Neuron (in vitro differentiated cells): ENCODE results near the gene SEMA5B.

Experiments
- H2AFZ ChIP-seq: one replicate; pipeline ENCODE4 v1.6.1; 2013; ENCODE audit warnings: low read depth, mild to moderate bottlenecking, inconsistent platforms, low read length, moderate library complexity
- H3K27me3 ChIP-seq: one replicate; pipeline ENCODE4 v1.6.1; 2013; ENCODE audit warnings: low read length; ENCODE audit not compliant: insufficient read depth
- H3K36me3 ChIP-seq: one replicate; pipeline ENCODE4 v1.6.1; 2013; ENCODE audit warnings: low read length; ENCODE audit not compliant: insufficient read depth
- H3K4me1 ChIP-seq: one replicate; pipeline ENCODE4 v1.6.1; 2013; ENCODE audit warnings: low read length; ENCODE audit not compliant: insufficient read depth
- H3K4me3 ChIP-seq: 2 replicates; pipeline ENCODE4 v1.5.1; 2013; ENCODE audit warnings: mild to moderate bottlenecking, low read length, moderate library complexity
- H3K9me3 ChIP-seq: one replicate; pipeline ENCODE4 v1.6.1; 2013; ENCODE audit warnings: low read length

The SEMA5B gene

DNA sequence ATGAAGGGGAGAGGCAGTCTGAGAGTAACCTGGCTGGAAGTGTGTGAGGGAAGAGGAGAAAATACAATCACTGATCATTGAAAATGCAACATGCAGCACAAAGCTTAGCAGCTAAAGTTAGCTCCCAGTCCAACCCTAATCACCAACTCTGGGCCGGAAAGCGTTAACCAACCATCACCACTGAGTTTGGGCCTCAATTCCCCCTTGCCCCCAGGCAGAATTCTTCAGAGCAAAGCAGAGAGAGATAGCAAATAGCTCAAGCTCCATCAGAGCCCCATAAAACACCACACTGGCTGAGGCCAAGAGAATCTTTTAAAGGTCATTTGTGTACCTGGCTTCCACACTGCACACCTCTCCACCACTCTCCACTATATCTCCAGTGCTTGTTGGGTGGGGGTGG lies 23.1 kb upstream of the SEMA5B start:
- no peaks in the 10 kb centered on the region for H3K36me3 ChIP-seq
- H3K9me3 ChIP-seq = no peaks in the 10 kb centered on the region
- no peaks in the 10 kb centered on the region for H3K27me3 ChIP-seq
- H3K4me3 ChIP-seq = no peak overlapping the region
- H3K4me1 ChIP-seq = peaks cover 3% of the 10 kb centered on the region
- H2AFZ ChIP-seq = no peak overlapping the region

DNA sequence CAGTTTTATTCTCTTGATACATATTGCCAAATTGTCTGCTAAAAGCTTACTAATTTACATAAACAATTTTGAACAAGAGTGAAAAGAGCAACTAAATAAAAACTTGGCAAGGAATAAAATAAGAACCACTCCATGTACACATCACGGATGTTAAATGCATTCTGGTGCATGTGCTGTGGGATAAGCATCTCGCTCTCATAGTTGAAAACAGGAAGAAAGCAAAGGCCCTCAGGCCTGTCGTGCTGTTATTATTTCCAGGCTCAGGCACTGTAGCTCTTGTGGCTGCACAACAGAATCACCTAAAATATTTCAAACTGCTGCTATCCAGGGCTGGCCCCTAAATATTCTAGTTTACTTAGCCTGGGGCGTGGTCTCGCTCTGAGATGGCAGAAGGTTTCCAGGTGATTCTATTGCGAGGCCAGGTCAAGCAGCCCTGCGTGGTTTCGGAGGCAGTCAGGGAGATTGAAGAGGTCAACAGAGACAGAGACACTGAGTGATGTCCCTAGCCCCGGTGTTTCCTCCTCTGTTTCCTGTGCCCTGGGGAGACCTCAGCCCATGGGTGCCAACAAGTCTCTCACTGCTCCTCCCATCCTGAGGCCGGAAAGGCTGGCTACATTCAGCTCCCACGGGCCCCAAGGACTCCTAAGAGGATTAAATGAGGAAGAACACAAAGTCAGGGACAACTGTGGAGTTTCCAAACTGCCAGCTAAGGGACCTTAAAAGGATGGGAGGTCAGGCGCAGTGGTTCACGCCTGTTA lies 21.1 kb upstream of the SEMA5B start:
- H3K4me3 ChIP-seq = no peak overlapping the region

DNA sequence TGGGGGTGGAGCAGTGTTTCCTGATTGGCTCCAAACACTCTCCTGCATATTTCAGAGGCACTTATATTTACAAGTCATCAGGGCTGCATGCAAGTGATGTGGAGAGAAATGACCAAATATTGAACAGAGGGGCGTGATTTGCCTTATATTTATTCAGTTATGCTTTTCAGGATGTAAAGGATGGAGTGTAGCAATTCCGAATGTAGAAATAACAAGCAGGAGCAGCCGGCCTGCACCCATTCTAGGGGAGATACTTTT lies 19.4 kb upstream of the SEMA5B start:
- no peaks in the 10 kb centered on the region for H3K27me3 ChIP-seq
- H3K4me1 ChIP-seq = no peaks in the 10 kb centered on the region
- H3K36me3 ChIP-seq = no peaks in the 10 kb centered on the region
- no peaks in the 10 kb centered on the region for H3K9me3 ChIP-seq
- H3K4me3 ChIP-seq = no peak overlapping the region
- no peak overlapping the region for H2AFZ ChIP-seq

More for the DNA sequence above, 21.1 kb upstream of the SEMA5B start:
- Histone ChIP-seq H3K36me3 (no peaks in the 10 kb centered on the region), H3K9me3 (no peaks in the 10 kb centered on the region), H2AFZ (no peak overlapping the region), H3K4me1 (no peaks in the 10 kb centered on the region), H3K27me3 (no peaks in the 10 kb centered on the region)

DNA sequence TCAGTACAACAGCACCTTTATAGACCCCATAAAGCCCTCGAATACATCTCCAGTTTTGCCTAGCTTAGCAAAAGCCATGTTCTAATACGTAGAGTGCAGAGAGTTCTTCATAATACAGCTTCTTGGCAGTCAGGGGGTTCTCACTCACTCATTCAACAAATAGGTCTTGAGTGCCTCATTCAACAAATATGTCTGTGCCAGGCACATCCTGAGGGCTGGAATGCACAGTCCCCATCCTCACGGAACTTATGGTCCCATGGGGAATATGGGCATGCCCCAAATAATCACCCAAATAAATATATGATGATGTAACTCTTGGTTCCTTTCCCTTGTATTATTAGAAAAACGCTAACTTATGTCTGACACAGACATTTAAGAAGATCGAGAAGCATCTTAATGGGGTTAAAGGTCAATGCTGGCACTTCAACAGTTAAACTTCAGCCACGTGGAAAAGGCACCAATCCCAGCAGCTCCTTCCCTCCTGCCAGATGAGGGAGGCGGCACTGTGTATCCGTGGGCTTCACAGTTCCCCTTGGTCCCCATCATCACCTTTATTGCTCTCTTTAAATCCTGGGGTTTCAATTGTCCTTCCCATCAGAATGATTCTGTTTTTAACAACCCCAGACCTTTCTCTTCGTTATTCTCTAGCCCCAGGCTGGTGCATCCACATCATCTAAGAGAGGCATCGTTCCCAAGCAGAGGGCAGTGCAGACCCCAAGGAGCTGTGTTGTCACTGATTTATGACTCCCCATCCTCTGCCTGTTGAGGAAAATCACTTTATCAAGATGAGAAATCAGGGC lies 18.9 kb upstream of the SEMA5B start:
- Histone ChIP-seq H2AFZ (no peak overlapping the region), H3K4me1 (no peaks in the 10 kb centered on the region), H3K4me3 (no peak overlapping the region), H3K27me3 (no peaks in the 10 kb centered on the region), H3K9me3 (no peaks in the 10 kb centered on the region), H3K36me3 (no peaks in the 10 kb centered on the region)

DNA sequence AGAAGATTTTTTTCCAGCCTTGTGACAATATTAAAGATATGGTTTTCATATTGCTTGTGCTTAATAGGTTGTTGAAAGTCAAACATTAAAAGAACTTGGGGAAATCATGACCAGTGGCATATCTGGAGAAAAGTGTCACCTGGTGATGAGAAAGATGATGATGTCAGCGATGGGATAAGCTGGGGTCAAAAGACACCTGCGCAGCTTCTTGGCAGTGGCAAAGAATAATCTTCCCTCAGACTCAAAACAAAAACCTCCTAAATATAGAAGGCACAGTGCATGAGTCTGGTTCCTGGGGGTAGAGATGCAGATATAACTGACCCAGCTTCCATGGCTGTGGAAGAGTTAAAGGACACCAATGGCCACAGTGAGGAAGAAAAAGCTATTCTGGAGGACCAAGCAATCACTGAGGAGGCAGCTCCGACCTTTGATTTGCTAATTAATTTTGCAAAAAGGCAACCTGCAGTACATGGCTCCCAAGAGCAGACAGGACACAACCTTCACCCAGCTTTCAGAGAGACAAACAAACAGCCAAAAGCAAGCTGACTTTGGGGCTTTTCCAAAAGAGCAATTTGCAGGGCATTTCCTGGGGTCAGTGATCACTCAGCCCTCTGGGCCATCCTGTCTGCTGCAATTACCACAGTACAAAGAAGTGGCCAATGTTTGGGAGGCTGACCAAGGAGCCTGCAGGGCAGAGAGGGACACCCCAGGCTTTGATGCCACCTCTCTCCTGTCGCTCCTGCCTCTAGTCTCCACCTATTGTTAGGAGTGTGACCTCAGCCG lies 17.6 kb upstream of the SEMA5B start:
- H2AFZ ChIP-seq = no peak overlapping the region
- H3K27me3 ChIP-seq = no peaks in the 10 kb centered on the region
- H3K4me1 ChIP-seq = no peaks in the 10 kb centered on the region
- H3K36me3 ChIP-seq = no peaks in the 10 kb centered on the region
- H3K4me3 ChIP-seq = no peak overlapping the region
- no peaks in the 10 kb centered on the region for H3K9me3 ChIP-seq

DNA sequence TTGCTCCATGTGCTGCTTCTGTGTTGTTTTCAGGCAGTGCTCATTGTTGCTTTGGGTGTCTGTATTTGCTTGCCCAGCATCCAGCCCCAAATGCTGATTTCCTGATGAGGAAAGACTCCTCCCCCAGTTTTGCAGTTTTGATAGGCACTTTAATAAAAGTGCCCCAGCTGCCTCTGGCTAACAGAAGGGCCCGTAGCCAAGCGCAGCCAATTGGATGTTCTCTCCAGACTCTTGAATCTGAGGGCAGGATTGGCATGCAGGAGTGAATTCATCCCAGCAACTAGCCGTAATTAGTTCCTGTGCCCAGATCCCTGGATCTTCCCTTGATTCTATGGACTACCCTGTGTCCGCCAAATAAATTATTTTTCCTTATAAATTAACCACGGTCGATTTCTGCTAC lies 14.8 kb upstream of the SEMA5B start:
- Histone ChIP-seq H2AFZ (no peak overlapping the region), H3K36me3 (no peaks in the 10 kb centered on the region), H3K4me3 (no peak overlapping the region), H3K27me3 (no peaks in the 10 kb centered on the region), H3K4me1 (no peaks in the 10 kb centered on the region), H3K9me3 (no peaks in the 10 kb centered on the region)

DNA sequence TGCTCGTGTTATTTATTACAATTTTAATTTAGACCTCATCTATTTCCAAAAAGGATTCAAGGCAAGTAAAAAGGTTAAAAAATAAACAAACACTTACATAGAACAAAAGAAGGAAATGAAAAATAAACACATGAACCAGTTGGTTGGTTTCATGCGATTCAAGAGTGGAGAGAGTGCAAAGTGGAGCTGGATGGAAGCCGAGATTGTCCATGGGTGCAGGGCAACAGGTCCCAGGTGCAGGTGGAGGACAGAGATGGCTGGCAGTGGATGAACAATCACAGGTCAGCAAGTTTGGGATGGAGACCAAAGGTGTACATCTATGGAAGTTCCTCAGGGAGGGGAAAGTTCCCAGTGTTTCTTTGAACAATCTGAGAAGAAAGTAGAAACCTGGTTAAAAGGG lies 11.6 kb upstream of the SEMA5B start:
- H3K4me1 ChIP-seq = no peaks in the 10 kb centered on the region
- H3K36me3 ChIP-seq = no peaks in the 10 kb centered on the region
- H2AFZ ChIP-seq = no peak overlapping the region
- no peaks in the 10 kb centered on the region for H3K9me3 ChIP-seq
- no peaks in the 10 kb centered on the region for H3K27me3 ChIP-seq
- H3K4me3 ChIP-seq = no peak overlapping the region

DNA sequence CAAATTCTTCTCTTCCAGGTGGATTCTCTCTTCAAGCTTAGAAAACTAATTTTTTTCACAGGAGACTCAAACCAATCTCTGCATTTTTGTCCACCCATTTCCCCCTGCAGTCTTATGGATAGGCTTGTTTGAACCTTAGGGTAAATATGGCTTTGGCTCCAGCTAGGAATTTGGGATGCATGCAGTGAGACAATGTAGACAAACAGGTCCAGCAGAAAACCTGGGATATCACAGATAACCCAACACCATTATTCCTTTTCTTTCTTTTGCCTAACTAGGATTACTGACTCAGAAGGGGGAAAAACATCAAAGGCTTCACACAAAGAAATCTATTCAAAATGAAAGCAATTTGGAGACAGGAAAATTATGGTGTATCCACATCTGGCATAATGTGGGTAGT lies 11.2 kb upstream of the SEMA5B start:
- H3K9me3 ChIP-seq = no peaks in the 10 kb centered on the region
- no peaks in the 10 kb centered on the region for H3K4me1 ChIP-seq
- H3K4me3 ChIP-seq = no peak overlapping the region
- no peaks in the 10 kb centered on the region for H3K27me3 ChIP-seq
- no peak overlapping the region for H2AFZ ChIP-seq
- no peaks in the 10 kb centered on the region for H3K36me3 ChIP-seq

DNA sequence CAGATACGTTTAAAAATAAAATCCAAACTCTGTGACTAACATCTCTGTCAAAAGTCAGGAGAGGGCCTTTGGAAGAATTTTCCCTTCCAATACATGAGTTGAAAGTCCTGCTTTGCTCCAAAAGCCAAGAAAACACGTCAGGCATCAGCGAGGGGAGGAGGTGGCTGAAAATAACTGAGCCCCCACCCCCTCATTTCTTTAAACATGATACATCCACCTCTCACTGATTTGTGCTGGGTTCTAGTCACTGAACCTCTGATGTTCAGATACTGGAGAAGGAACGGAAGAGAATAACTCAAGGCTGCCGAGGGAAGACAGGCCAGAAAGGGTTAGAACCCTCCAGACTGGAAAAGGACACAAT lies 9.4 kb upstream of the SEMA5B start:
- H3K4me3 ChIP-seq = no peak overlapping the region
- no peaks in the 10 kb centered on the region for H3K4me1 ChIP-seq
- H3K36me3 ChIP-seq = no peaks in the 10 kb centered on the region
- no peak overlapping the region for H2AFZ ChIP-seq
- no peaks in the 10 kb centered on the region for H3K9me3 ChIP-seq
- no peaks in the 10 kb centered on the region for H3K27me3 ChIP-seq

DNA sequence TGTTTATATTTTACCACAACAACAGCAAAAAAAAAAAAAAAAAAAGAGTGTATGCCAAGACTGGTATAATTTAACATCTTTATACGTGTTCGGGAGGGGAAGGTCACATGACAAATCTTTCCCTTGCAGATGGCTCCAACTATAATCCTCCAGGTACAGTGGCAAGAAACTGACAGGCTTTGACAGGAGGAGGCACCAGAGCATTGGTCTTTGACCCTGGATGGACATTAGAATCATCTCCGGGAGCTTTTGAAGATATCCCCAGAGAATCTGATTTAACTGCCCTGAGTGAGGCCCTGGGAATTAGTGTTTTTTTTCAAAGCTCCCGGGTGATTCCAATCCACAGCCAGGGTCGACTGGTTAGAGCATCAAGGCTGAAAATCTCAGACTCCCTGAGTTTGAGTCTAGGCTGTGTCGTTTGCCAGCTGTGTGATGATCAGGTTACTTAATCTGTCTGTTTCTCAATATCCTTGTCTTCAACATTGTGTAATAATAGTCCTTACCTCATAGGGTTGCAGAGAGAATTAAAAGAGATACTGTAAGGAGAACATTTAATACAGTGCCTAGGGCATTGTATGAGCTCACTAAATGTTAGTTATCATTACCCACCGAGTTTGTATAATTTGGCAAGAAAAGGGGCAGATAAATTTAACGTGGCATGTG lies 8.9 kb upstream of the SEMA5B start:
- Histone ChIP-seq H3K4me3 (no peak overlapping the region), H3K4me1 (peaks cover 4% of the 10 kb centered on the region), H3K9me3 (no peaks in the 10 kb centered on the region), H2AFZ (no peak overlapping the region), H3K27me3 (no peaks in the 10 kb centered on the region), H3K36me3 (no peaks in the 10 kb centered on the region)

DNA sequence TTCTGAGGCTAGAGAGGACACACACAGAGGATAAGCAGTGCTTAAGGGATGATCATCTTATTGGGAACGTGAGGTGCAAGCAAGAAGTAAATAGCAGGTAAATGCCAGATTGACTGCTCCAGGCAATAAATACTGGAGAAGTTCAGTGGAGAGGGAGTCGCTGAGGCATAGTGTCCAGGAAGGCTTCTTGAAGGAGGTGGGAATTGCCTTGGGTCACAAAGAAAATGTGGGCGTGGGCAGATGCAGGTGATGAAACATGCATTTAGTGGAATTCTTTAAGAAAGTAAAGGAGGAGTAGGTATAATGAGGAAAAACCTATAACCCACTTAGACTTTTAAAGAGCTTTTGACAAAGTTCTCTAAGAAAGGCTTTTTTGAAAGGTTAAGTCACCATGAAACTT lies 7.4 kb upstream of the SEMA5B start:
- no peak overlapping the region for H3K4me3 ChIP-seq
- no peaks in the 10 kb centered on the region for H3K9me3 ChIP-seq
- H3K36me3 ChIP-seq = no peaks in the 10 kb centered on the region

DNA sequence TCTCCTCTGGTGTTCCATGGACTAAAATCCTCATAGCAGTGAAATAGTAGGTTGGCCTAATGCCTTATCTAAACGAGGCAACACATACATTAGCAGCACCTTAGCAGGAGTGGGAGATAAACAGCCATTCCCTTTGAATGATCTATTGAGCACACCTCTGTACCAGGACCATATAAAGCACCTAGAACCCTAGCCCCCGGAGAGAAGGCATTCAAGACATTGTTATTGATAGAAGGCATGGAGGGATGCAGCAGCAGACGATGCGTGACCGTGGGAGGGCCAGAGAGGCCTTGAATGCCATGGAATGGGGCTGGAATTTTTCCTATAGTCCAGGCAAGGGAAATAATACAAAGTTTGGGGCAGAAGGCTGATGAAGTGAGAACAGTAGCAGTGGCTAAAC lies 6.6 kb upstream of the SEMA5B start:
- no peak overlapping the region for H3K4me3 ChIP-seq
- no peak overlapping the region for H2AFZ ChIP-seq
- H3K27me3 ChIP-seq = no peaks in the 10 kb centered on the region
- H3K4me1 ChIP-seq = peaks cover 26% of the 10 kb centered on the region
- no peaks in the 10 kb centered on the region for H3K9me3 ChIP-seq
- no peaks in the 10 kb centered on the region for H3K36me3 ChIP-seq

More for the DNA sequence above, 7.4 kb upstream of the SEMA5B start:
- Histone ChIP-seq H3K27me3 (no peaks in the 10 kb centered on the region), H3K4me1 (peaks cover 17% of the 10 kb centered on the region), H2AFZ (no peak overlapping the region)

DNA sequence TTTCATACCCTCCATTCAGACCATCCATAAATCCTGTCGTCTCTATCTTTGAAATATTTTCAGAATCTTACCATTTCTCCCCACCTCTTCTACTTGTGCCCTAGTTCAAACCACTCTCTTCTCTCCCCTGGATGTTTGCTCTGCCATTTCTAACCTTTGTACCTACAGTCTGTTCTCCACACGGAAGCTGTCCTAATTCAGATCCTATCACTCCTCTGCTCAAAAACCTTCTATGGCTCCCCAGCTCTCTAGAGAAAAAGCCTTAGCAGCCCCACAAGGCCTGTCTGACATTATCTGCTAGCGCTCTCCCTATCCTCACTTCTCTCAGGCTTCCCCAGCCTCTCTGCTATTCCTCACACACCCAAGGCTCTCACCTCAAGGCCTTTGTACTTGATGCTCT lies 4.5 kb upstream of the SEMA5B start:
- Histone ChIP-seq H3K4me3 (no peak overlapping the region), H3K4me1 (peaks cover 36% of the 10 kb centered on the region), H3K36me3 (no peaks in the 10 kb centered on the region), H2AFZ (no peak overlapping the region), H3K27me3 (no peaks in the 10 kb centered on the region), H3K9me3 (no peaks in the 10 kb centered on the region)
